Measurements from ENCODE around the gene PTPRK. TPM values are rescaled to one million over a fixed set of nuclear protein-coding genes. Genes with fewer than 3 reads are reported as not detected.

PTPRK gene
- total and polyA plus RNA-seq, 4 donors = 12.1 to 61.2 (median 29.1) TPM

- no peak overlapping the region for H3K9ac ChIP-seq (ENCODE audit: low read depth in 1 of 2, low read length in 2 of 2)
- H3K4me1 ChIP-seq (ENCODE audit: control insufficient read depth in 4 of 4, insufficient read depth in 4 of 4, low read length in 3 of 4) = peaks cover under 1 to 5% (median 2%) of the 10 kb centered on the region in 4 donors
- no peak for DNase-seq (ENCODE audit: low spot score)
- 94% methylated on average over 1 of the region's 1 CpG for WGBS
- no peak overlapping the region for H3K27ac ChIP-seq (ENCODE audit: low read depth in 1 of 2, low read length in 2 of 2)
- no peaks in the 10 kb centered on the region for H3K27me3 ChIP-seq (ENCODE audit: control insufficient read depth in 4 of 4, insufficient read depth in 4 of 4, low read length in 3 of 4)
- no peak overlapping the region for H3K4me3 ChIP-seq (ENCODE audit: low read depth in 1 of 3, low read length in 3 of 3)
- TF ChIP-seq GABPA (IDR thresholded peaks at IDR 0.05 in 1 of 2, conservative IDR thresholded peaks at IDR 0.05 in 1 of 2) (no peak), NR2F2 (IDR thresholded peaks at IDR 0.05) (no peak), FOXA1 (IDR thresholded peaks at IDR 0.05) (no peak)
- H3K36me3 ChIP-seq (ENCODE audit: control insufficient read depth in 4 of 4, insufficient read depth in 3 of 4, low read depth in 1 of 4, low read length in 3 of 4) = peaks cover 0 to 9% (median 0%) of the 10 kb centered on the region in 4 donors
- no peaks in the 10 kb centered on the region for H3K9me3 ChIP-seq (ENCODE audit: control insufficient read depth in 4 of 4, low read length in 3 of 4)
Measured at GRCh38 chr6:128266946-128267345, 253.5 kb downstream of the PTPRK start.

DNA sequence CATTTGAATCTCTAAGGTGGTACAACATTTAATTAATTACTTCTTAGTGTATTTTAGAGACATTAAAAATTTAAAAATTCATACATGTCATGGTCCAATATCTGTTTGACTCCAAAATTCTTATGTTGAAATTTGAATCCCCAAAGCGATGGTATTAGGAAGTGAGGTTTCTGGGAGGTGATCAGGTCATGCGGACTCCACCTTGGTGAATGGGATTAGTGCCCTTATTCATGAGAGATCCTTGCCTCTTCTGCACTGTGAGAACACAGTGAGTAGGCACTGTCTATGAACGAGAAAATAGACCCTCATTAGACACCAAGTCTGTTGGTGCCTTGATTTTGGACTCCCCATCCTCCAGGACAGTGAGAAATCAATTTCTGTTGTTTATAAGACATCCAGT, 254.7 kb downstream of the PTPRK start:
- DNase-seq (ENCODE audit: low spot score) = no peak
- WGBS = 97% methylated on average over 3 of the region's 3 CpGs
- H3K4me3 ChIP-seq (ENCODE audit: low read depth in 1 of 3, low read length in 3 of 3) = no peak overlapping the region
- H3K27ac ChIP-seq (ENCODE audit: low read depth in 1 of 2, low read length in 2 of 2) = no peak overlapping the region
- H3K9ac ChIP-seq (ENCODE audit: low read depth in 1 of 2, low read length in 2 of 2) = no peak overlapping the region
- no peaks in the 10 kb centered on the region for H3K9me3 ChIP-seq (ENCODE audit: control insufficient read depth in 4 of 4, low read length in 3 of 4)
- no peak for TF ChIP-seq RAD21 (IDR thresholded peaks at IDR 0.05)
- TF ChIP-seq TAF1 (conservative IDR thresholded peaks at IDR 0.05) = no peak
- TF ChIP-seq HNF4A (conservative IDR thresholded peaks at IDR 0.05) = no peak
- no peak for TF ChIP-seq JUND (IDR thresholded peaks at IDR 0.05)
- TF ChIP-seq FOXA1 (IDR thresholded peaks at IDR 0.05) = no peak
- no peak for TF ChIP-seq YY1 (IDR thresholded peaks at IDR 0.05)
- no peak for TF ChIP-seq ZBTB33 (IDR thresholded peaks at IDR 0.05)
- TF ChIP-seq FOXA2 (IDR thresholded peaks at IDR 0.05) = no peak
- no peak for TF ChIP-seq RXRA (IDR thresholded peaks at IDR 0.05)
- TF ChIP-seq CTCF (IDR thresholded peaks at IDR 0.05; ENCODE audit: low read depth, low read length, missing input control) = no peak
- peaks cover 0 to 9% (median 0%) of the 10 kb centered on the region in 4 donors for H3K36me3 ChIP-seq (ENCODE audit: control insufficient read depth in 4 of 4, insufficient read depth in 3 of 4, low read depth in 1 of 4, low read length in 3 of 4)
- peaks cover 1 to 4% (median 3%) of the 10 kb centered on the region in 4 donors for H3K4me1 ChIP-seq (ENCODE audit: control insufficient read depth in 4 of 4, insufficient read depth in 4 of 4, low read length in 3 of 4)
- H3K27me3 ChIP-seq (ENCODE audit: control insufficient read depth in 4 of 4, insufficient read depth in 4 of 4, low read length in 3 of 4) = no peaks in the 10 kb centered on the region

DNA sequence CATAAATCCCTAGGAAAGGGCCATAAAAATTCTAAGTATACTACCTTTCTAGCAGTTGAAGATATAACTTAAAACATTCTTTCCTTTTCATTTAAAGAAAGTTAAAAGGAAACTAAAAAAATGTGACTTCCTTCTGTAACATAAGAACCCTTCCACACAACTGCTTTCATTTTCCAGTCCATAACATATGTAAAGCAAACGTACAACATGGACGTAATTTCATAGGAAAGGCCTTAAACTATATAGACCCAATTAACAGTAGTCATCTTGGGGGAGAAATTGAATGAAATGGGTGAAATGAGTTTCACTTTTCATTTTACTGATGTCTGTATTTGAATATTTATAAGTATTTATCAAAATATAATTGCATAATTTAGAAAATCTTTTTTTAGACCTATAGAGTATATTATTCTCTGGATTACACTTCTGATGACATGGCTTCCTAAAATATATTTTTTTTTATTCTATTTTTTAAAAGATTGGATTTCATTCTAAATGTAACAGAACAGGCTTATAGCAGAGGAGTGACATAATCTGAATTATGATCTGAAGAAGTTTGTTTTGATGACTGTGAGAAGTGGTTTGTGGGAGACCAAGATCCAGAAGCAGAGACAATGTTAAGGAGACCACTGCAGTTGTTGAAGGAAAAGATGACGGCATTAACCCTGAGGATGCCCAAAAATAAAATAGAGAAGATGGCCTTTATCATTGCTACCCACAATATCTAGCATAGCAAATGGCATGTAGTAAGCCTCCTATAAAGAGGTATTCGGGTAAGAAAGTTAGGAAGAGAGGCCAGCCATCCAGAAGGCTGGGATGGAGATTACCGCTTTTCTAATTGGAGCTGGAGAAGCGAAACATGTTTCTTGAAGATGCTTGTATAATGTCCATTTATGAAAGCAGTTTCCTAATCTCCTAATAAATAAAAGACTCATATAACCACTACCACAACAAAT, 260.4 kb downstream of the PTPRK start:
- no peak overlapping the region for H3K27ac ChIP-seq (ENCODE audit: low read depth in 1 of 2, low read length in 2 of 2)
- peaks cover 0 to 4% (median 0%) of the 10 kb centered on the region in 4 donors for H3K36me3 ChIP-seq (ENCODE audit: control insufficient read depth in 4 of 4, insufficient read depth in 3 of 4, low read depth in 1 of 4, low read length in 3 of 4)
- peaks cover 0 to 6% (median under 1%) of the 10 kb centered on the region in 4 donors for H3K4me1 ChIP-seq (ENCODE audit: control insufficient read depth in 4 of 4, insufficient read depth in 4 of 4, low read length in 3 of 4)
- no peak overlapping the region for H3K4me3 ChIP-seq (ENCODE audit: low read depth in 1 of 3, low read length in 3 of 3)
- DNase-seq (ENCODE audit: low spot score) = no peak
- H3K9ac ChIP-seq (ENCODE audit: low read depth in 1 of 2, low read length in 2 of 2) = no peak overlapping the region
- H3K9me3 ChIP-seq (ENCODE audit: control insufficient read depth in 4 of 4, low read length in 3 of 4) = no peaks in the 10 kb centered on the region
- 82% methylated on average over 6 of the region's 6 CpGs for WGBS
- no peaks in the 10 kb centered on the region for H3K27me3 ChIP-seq (ENCODE audit: control insufficient read depth in 4 of 4, insufficient read depth in 4 of 4, low read length in 3 of 4)
- TF ChIP-seq EGR1 (IDR thresholded peaks at IDR 0.05; ENCODE audit: low read depth in 2 of 2) = no peak
- TF ChIP-seq HNF4G (IDR thresholded peaks at IDR 0.05) = no peak
- TF ChIP-seq GABPA (IDR thresholded peaks at IDR 0.05 in 1 of 2, conservative IDR thresholded peaks at IDR 0.05 in 1 of 2) = no peak
- no peak for TF ChIP-seq YY1 (IDR thresholded peaks at IDR 0.05)
- TF ChIP-seq RAD21 (IDR thresholded peaks at IDR 0.05) = no peak
- TF ChIP-seq, protein P1, sequence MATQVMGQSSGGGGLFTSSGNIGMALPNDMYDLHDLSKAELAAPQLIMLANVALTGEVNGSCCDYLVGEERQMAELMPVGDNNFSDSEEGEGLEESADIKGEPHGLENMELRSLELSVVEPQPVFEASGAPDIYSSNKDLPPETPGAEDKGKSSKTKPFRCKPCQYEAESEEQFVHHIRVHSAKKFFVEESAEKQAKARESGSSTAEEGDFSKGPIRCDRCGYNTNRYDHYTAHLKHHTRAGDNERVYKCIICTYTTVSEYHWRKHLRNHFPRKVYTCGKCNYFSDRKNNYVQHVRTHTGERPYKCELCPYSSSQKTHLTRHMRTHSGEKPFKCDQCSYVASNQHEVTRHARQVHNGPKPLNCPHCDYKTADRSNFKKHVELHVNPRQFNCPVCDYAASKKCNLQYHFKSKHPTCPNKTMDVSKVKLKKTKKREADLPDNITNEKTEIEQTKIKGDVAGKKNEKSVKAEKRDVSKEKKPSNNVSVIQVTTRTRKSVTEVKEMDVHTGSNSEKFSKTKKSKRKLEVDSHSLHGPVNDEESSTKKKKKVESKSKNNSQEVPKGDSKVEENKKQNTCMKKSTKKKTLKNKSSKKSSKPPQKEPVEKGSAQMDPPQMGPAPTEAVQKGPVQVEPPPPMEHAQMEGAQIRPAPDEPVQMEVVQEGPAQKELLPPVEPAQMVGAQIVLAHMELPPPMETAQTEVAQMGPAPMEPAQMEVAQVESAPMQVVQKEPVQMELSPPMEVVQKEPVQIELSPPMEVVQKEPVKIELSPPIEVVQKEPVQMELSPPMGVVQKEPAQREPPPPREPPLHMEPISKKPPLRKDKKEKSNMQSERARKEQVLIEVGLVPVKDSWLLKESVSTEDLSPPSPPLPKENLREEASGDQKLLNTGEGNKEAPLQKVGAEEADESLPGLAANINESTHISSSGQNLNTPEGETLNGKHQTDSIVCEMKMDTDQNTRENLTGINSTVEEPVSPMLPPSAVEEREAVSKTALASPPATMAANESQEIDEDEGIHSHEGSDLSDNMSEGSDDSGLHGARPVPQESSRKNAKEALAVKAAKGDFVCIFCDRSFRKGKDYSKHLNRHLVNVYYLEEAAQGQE (IDR thresholded peaks at IDR 0.05) = no peak
- no peak for TF ChIP-seq FOXA1 (IDR thresholded peaks at IDR 0.05)
- no peak for TF ChIP-seq RXRA (IDR thresholded peaks at IDR 0.05)
- no peak for TF ChIP-seq NR2F2 (IDR thresholded peaks at IDR 0.05)
- no peak for TF ChIP-seq ZBTB33 (IDR thresholded peaks at IDR 0.05)
- no peak for TF ChIP-seq FOXA2 (IDR thresholded peaks at IDR 0.05)
- TF ChIP-seq HNF4A (conservative IDR thresholded peaks at IDR 0.05) = no peak
- no peak for TF ChIP-seq MAX (IDR thresholded peaks at IDR 0.05)

Data from liver (tissue), 9 donors.